NCI-H1694 treated with DMSO at 0.1 percent for 48 hours (cell line): ENCODE results near the gene RBMXL2.

ENCODE experiments used
- DNase-seq: peaks from one replicate; lab custom pipeline; 2025; lab: John Stamatoyannopoulos, UW

The RBMXL2 gene

DNA sequence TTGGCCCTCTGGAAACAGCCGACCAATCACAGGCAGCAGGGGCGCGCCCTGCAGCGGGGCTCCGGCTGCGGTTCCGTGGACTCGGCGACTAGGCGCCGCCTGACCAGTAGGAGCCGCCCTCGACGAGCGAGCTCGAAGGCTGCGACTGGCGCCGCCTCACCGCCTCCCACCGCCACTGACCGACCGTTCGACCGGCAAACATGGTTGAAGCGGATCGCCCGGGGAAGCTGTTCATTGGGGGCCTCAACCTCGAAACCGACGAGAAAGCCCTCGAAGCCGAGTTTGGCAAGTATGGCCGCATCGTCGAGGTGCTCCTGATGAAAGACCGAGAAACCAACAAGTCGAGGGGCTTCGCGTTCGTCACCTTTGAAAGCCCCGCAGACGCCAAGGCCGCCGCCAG is at the start of gene RBMXL2:
Gene RBMXL2, plus strand, starts transcription at position 78 of the 400 bp plus-strand sequence. Its CDS starts 123 bp downstream, at position 201.
- DNase-seq = no peak

DNA sequence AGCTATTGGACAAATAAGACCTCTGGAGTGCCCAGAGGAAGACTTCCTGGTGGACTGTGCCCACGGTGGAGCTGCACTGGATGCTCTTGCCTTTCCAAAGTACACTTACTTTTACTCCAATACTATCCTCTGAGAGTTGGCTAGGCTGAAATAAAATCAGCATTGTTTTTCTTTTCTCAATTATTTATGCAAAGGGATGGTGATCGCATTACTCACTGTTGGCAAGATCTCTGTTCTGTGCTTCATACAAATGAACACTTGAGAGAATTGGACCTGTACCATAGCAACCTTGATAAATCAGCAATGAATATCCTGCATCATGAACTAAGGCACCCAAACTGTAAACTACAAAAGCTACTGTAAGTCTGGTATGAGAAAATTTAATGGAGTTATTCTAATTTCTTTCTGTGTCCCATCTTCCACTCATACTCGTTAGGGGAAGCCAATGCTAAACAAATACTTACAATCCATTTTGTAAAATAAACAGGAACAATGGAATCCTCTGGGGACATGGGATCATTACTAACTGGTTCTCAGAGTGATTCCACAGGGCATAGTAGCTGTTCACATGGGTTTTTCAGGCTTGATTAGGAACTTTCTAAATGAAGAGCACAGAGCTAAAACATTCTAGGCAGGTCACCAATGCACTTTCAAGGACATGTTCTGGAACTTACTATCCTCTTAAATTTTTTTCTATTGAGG is 42.2 kb upstream of the RBMXL2 start:
- no peak for DNase-seq

DNA sequence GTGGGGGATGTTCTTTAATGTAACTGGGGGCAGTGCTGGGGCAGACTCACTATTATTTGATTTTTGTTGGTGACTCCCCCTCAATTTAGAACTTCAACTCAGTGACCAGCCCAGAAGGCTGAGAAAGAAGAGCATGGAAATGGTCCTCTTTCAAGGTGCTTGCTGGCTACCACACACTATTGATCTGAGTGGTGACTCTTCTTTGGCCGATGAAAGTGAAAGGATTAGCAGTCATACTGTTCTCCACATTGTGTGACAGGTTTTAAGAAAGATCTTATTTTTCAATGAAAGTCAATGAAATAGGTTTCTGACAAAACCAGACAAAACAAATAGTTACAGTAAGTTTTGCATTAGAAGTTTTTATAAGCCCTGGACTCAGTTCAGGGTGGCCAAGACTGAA is 38.6 kb upstream of the RBMXL2 start:
- no peak for DNase-seq

DNA sequence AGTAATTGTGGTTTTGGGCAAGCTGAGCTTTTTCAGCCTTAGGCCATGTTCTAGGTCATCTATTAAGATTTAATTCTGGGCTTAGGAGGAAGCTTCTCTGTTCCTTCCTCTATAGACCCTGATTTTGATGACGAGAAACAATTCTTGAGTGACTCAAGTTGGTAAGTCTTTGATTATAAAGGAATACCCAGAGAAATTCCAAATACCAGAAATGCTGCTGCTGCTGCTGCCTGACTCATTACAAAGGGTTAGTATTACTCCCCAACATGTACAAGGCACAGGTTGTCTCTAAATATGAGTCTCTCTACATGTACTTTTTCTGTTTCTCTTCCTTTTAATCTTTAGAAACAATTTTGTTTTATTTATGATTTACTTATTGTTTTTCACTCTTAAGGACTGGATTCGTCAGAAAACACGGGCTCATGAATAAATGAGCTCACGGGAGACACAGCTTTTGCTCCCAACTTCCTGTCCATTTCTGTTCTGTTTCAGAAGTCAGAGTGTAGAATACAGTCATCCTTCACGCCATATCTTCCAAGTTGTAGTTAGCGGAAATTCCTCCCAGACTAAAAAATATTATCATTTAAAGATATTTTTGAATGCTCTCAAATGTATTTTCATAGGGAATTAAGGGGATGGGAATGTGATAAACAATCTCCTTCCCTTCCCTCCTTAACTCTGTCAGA is 31.8 kb upstream of the RBMXL2 start:
- DNase-seq = no peak

DNA sequence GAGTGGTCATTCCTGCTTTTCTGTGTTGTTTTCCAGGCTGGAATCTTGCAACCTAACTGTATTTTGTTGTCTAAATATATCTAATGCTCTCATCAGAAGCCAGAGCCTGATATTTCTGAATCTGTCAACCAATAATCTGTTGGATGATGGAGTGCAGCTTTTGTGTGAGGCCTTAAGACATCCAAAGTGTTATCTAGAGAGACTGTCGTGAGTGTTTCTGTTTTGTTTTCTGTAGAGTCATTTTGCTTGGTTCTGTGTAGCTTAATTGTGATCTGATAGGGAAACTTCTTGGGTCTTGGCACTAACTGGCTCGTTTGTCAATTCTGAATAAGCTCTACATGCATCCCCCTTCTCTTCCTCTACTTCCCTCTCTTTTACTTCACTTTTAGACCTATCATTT is 31.2 kb upstream of the RBMXL2 start:
- DNase-seq = no peak

DNA sequence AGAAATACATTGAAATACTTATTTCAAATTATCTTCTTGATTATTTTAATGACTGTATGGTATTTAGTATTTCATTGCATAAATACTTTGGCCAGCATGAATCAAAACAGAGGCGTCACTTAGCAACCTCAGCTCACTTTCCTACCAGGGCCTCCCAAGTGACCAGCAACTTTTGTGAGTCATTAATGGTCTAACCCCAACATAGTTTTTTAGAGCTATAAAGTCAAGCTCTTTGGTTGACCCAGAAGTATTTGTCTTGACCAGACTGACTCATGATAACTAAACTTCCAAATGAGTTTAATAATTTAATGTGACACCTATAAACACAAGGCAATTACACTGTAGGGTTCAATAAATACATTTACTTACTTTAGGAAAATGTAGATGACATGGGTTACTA is 27.9 kb upstream of the RBMXL2 start:
- no peak for DNase-seq

DNA sequence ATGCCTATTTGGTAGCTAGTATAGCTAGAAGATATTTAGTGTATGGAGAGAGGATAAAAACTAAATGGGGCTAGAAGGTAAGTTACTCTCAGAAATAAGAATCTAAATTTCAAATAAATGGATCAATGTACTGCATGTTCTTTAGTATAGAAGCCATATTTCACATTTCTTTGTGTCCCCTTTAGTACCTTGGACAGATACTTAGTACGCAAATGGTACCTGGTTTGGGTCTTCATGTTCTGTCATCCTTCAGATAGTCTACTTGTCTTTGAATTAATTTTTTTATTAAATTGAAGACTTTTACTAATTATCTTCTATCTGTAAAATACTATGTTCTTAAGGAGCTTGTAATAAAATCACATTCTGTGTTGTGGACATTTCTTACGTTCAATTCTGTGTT is 26.3 kb upstream of the RBMXL2 start:
- DNase-seq = no peak

DNA sequence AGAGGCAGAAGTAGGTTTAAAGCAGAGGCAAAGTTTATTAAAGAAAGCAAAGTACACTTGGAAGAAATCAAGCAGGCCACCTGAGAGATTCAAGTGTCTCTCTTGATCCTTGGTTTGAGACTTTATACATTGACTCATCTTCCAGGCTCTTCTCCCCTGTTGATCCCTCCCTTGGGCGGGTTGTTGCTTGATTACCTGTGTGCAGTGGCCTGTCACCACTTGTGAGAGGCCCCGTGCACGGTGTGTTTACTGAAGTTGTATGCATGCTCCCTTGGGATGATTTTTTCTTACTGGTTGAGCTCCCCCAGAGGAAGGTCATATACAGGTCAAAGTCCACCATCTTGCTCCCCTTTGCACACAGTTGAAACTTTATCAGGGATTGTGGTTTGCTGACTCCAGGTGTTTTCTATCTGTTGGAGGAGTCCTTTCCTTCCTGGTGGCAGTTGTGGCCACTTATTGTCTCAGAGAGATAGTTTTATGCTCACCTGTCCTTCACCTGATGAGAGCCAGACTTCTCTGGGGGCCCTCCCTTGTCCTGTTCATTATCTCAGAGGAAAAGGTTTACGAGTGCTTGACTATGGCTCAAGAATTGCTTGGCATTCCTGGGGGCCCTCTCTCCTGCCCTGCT is 16.3 kb upstream of the RBMXL2 start:
- DNase-seq = no peak

DNA sequence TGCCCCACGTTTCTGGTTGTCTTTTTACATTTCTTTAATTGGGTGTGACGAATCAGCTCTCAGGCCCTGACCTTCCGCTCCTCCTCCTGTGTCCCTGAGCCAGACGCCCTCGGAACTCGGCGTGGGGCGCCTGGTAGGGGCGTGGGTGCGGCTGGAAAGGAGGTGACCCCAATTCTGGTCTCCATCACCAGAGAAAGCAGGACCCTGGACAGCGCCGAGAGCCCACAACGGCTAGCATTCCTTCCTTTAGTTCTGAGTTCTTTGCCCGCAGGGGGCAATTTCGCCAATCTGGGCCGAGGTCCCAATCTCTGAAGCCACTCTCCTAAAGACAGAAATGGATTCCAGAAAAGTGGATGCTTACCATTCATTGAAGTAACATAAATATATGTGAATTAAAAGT is 11.7 kb upstream of the RBMXL2 start:
- no peak for DNase-seq

DNA sequence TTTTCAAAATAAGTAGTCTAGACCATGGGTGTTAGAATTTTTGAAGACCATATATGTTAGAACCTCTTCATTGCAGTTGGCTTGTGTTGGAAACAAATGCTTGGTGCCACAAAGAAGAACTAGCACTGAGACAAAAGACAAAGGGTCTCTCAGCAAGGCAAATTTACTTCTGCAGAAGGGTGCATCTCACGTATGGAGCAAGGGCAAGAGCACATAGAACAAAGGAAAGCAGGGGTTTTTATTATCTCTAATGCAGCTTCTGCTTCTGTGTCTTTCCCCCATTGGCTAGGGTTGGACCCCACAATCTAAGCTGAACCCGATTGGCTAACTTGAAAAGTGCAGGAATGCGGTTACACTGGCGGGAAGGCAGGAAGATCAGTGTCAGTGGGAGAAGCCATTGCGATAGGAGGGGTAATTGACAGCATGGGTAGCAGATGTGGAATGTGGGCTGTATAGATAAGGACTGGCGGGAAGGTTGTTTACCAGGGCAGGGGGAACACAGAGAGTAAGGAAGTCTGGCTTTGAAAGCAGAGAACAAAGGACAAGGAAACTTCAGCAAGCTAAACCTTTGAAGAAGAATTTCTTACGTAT is 9.2 kb upstream of the RBMXL2 start:
- DNase-seq = no peak

DNA sequence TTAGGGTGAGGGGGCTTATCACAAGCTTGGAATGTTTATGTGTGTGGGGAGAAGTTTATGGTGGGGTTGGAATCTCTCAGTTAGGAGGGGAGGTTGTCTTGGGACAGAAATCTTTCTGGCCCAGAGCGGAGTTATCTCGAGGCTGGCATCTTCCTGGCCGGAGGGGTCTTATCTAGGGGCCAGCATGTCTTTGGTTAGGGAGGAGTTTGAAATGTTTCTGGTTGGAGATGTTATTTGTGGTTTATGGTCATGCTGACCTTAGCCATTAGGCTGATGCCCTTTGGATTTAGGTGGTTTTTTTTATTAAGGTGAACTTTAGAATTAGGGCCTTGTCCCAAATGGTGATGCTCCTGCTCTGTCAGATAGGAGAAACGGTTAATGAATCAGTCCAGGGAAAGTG is 7.9 kb upstream of the RBMXL2 start:
- DNase-seq = no peak

DNA sequence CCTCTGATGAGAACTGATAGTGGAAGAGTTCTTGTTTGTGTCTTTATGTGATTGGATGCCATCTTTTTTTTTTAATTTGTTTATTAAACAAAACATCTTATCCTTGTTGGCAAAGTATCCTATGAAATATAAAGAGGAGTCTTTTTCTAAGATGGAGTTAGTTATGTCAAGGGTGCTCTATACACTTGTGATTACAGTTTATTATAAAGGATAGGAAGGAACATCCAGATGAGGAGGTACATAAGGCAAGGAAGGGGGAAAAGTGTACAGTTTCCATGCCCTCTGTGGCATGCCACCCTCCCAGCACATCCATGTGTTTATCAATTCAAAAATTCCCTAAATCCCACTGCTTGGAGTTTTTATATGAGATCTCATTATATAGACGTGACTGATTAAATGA is 7.4 kb upstream of the RBMXL2 start:
- no peak for DNase-seq

DNA sequence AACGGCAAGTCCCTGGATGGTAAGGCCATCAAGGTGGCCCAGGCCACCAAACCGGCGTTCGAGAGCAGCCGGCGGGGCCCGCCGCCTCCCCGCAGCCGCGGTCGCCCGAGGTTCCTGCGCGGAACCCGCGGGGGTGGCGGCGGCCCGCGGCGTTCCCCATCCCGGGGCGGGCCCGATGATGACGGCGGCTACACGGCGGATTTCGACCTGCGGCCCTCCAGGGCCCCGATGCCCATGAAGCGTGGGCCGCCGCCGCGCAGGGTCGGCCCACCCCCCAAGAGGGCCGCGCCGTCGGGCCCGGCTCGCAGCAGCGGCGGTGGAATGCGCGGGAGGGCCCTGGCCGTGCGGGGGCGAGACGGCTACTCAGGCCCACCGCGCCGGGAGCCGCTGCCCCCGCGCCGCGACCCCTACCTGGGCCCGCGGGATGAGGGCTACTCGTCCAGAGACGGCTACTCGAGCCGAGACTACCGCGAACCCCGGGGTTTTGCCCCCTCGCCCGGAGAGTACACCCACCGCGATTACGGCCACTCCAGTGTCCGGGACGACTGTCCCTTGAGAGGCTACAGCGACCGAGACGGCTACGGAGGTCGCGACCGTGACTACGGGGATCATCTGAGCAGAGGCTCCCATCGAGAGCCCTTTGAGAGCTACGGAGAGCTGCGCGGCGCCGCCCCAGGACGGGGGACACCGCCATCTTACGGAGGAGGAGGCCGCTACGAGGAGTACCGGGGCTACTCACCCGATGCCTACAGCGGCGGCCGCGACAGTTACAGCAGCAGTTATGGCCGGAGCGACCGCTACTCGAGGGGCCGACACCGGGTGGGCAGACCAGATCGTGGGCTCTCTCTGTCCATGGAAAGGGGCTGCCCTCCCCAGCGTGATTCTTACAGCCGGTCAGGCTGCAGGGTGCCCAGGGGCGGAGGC is 792 bp downstream of the RBMXL2 start:
- no peak for DNase-seq

DNA sequence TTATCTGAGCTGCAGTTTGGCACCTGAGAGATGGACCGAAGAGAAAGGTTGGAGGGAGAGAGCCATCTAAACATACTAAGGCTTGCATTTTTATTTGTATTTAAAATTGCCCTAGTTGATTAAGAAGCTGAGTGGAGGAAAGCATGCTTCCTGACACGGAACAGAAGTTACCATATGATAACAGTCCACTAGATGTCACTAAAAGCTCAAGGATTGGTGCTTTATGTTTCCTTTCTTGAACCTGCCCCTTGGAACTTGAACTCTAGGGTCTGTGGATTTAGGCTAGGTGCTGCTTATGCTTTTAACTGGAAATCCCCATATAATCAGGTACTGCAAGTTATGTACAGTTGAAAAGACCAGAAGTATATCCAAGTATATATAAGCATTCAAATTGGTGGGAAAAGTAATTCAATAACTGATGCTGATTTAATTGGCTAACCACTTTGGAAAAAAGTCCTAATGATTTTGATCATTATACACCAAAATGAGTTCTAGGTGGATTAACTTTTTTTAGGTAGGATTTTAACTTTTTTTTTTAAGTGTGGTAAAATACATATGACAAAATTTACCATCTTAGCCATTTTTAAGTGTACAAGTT is 9.5 kb downstream of the RBMXL2 start:
- peak; percentile 19 for DNase-seq

DNA sequence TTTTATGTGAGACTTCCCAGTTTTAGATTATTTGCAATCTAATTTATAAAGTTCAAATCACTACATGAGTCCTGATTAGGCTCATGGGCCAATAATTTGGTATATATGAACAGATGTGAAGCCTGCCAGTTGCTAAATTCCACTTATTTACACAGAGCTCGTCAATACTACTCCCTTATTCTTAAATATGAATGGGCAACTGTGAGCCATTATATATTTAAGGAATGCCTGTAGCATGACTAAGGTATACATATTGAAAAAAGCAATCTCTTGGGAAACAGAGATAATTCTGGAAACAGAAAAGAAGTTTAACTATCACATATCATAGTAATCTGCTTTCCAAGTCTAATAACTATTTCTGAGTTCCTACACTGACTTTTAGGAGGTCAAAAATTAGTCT is 27.0 kb downstream of the RBMXL2 start:
- DNase-seq = no peak

DNA sequence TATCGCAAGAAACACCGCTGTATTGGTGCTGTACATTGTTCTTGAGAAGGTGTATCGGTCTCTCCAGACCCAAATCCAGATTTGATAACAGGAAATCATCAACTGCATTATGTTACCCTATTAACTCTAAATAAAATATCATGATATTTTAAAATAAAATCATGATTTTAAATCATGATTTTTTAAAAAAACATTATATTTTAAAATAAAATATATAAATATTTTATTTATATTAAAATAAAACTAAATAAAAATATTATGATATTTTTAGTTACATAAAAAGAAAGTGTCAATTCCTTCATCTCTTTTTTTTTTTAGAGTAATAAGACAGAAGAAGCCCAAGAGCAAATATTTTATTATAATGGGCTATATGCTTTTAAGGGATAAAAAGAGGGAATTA is 27.6 kb downstream of the RBMXL2 start:
- DNase-seq = no peak

DNA sequence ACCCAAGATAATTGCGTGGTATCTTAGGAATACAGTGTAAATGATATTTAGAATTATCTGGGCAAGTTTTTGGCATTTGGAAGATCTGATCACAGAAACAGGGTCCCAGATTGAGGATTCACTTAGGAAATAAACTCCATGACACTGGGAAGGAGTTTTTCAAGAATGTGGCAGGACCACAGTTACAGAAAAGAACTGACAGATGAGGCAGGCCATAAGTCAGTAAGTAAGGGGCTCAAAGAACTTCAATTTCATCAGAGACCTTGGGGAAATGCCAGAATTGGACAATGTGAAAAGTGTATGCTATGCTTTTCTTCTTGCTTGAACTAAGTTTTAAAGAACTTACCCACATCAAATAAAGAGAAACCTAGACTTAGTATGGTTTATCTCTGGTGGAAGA is 49.3 kb downstream of the RBMXL2 start:
- no peak for DNase-seq
